HG03558 (cell line): ENCODE measurements around the gene CEP85.
"Not testable (repeated sequence)": the region's sequence is repeated elsewhere in the genome, so short reads cannot be mapped to it uniquely, and the experiment has no call there.

Source experiments
- ATAC-seq: cut with Tn5 transposase; IDR thresholded peaks from one replicate; pipeline ENCODE4 v1.9.1; 2021; ENCODE audit warnings: moderate number of reproducible peaks; ENCODE audit not compliant: unreplicated experiment; ENCODE audit errors: extremely low read depth

CEP85 gene

GRCh38 chr1:26287033-26287711, 53.2 kb downstream of the CEP85 start:
- ATAC-seq, result no peak

GRCh38 chr1:26287811-26288210, 53.8 kb downstream of the CEP85 start:
- ATAC-seq, result no peak

GRCh38 chr1:26288311-26288941, 54.4 kb downstream of the CEP85 start:
- no peak for ATAC-seq

GRCh38 chr1:26289158-26290059, 55.4 kb downstream of the CEP85 start:
- ATAC-seq, result no peak

- no peak for ATAC-seq
Observed at GRCh38 chr1:26290122-26290881, 56.3 kb downstream of the CEP85 start.

- ATAC-seq, result no peak
Observed at GRCh38 chr1:26290882-26291261, 56.9 kb downstream of the CEP85 start.

GRCh38 chr1:26291433-26291832, 57.4 kb downstream of the CEP85 start:
- no peak for ATAC-seq

GRCh38 chr1:26291939-26292338, 57.9 kb downstream of the CEP85 start:
- no peak for ATAC-seq

- ATAC-seq, result not testable (repeated sequence)
Observed at GRCh38 chr1:26292735-26293134, 58.7 kb downstream of the CEP85 start.

GRCh38 chr1:26293911-26294463, 60.0 kb downstream of the CEP85 start:
- ATAC-seq, result no peak

- ATAC-seq, result no peak
Observed at GRCh38 chr1:26295194-26296138, 61.5 kb downstream of the CEP85 start.

GRCh38 chr1:26296340-26297056, 62.5 kb downstream of the CEP85 start:
- no peak for ATAC-seq

- ATAC-seq, result no peak
Observed at GRCh38 chr1:26297057-26297790, 63.2 kb downstream of the CEP85 start.

GRCh38 chr1:26297791-26298124, 63.8 kb downstream of the CEP85 start:
- ATAC-seq, result no peak

GRCh38 chr1:26300578-26301275, 66.7 kb downstream of the CEP85 start:
- ATAC-seq, result no peak

GRCh38 chr1:26302733-26303405, 68.9 kb downstream of the CEP85 start:
- no peak for ATAC-seq
